GM12865 (cell line): ENCODE measurements around the gene ZNF8.

ENCODE experiments used
- DNase-seq: peaks from one replicate; pipeline ENCODE4 v3.0.0; 2010; ENCODE audit warnings: low read depth
- H3K4me3 ChIP-seq: 2 replicates; pipeline ENCODE4 v1.5.1; 2011; ENCODE audit warnings: mild to moderate bottlenecking, low read depth, low read length, control low read depth
- TF ChIP-seq, protein P1 (sequence below): IDR thresholded peaks from 2 replicates; pipeline ENCODE4 v1.5.1; 2011; ENCODE audit warnings: low read length, control low read depth, low read depth, inconsistent platforms; ENCODE audit not compliant: insufficient read depth; ENCODE audit errors: missing control alignments

The ZNF8 gene

DNA sequence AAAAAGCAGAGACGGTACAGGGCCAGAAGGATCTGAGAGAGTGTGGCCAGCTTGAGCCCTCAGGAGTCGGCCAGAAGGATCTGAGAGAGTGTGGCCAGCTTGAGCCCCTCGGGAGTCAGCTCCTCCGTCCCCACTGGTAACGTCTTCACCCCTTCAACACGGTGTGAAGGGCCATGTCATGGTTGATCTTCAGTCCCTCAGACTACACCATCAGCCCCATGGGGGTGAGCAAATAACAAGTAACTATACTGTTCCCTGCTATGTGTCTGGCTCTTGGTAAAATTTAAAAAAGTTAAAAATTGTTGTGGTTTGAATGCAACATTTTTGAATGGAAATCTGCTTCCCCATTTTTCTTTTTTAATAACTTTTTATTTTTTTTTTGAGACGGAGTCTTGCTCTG lies 1.6 kb upstream of the ZNF8 start:
- DNase-seq = no peak
- H3K4me3 ChIP-seq = no peak overlapping the region
- TF ChIP-seq, protein P1, sequence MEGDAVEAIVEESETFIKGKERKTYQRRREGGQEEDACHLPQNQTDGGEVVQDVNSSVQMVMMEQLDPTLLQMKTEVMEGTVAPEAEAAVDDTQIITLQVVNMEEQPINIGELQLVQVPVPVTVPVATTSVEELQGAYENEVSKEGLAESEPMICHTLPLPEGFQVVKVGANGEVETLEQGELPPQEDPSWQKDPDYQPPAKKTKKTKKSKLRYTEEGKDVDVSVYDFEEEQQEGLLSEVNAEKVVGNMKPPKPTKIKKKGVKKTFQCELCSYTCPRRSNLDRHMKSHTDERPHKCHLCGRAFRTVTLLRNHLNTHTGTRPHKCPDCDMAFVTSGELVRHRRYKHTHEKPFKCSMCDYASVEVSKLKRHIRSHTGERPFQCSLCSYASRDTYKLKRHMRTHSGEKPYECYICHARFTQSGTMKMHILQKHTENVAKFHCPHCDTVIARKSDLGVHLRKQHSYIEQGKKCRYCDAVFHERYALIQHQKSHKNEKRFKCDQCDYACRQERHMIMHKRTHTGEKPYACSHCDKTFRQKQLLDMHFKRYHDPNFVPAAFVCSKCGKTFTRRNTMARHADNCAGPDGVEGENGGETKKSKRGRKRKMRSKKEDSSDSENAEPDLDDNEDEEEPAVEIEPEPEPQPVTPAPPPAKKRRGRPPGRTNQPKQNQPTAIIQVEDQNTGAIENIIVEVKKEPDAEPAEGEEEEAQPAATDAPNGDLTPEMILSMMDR = no peak

DNA sequence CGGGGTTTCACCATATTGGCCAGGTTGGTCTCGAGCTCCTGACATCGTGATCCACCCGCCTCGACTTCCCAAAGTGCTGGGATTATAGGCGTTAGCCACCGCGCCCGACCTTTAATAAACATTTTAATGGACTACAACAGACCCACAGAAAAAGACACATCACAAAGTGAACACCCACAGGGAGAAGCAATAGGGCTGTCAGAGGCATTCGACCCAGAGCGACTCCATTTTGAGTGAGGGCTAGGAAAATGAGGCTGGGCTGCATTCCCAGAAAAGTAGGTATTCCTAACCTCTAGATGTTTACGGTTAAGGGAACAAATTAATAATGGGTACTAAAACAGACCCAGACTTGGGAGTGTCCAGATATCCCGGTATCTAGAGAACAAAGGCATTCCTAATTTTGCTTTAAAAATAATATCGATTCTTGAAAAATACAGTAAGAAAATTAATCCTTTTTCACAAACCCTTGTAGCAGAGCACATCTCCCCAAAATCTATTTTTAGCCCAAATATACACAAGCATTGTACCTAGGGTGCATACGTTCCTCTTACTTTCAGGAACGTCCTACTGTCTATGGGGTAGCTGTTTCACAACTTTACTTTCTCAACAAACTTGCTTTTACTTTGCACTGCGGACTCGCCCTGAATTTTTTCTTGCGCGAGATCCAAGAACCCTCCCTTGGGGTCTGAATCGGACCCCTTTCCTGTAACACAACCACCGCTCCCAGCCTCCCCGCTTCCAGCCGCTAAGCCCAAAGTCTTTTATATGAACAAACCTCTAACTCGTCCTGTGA lies 811 bp upstream of the ZNF8 start:
- no peak for DNase-seq
- TF ChIP-seq, protein P1 = no peak
- peak overlapping the region; percentile 83 for H3K4me3 ChIP-seq

DNA sequence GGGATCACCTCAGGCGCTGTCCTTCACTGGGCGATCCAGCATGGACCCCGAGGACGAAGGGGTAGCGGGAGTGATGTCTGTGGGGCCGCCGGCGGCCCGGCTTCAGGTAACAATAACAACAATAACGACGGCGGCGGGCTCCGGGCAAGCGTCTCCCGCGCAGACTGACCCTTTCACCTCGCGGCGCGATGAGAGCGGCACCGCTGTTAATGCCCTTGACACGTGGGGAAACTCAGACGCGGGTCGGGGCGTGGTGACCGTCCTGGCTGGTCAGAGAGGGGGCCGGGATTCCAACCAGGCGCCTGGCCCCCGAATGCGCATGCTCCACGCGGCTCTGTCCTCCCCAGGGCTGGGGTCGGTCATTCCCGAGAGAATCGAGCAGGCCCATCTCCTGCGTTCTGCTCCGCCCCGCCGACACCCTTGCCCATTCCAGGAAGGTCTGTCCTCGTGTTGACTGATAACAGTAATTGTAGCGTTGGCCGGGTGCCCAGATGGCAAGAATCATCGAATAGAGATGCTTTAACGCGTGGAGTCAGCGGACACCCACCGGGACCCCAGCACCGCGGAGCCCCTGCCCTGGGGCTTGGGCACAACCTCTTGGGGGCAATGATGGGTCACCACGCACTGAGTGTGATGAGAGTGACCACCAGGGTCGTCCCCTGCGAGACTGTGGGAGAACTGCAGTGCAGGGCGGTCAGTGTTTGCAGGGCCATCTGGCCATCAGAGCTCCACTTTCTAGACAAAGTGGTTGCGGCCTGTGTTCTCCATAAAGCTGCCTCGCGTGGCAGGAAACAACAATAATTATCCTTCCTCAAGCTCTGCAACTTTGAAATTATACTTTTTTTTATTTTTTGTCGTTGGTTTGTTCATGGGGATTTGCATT lies 528 bp downstream of the ZNF8 start:
- TF ChIP-seq, protein P1 = no peak
- H3K4me3 ChIP-seq = peak overlapping the region; percentile 83
- peak; percentile 58 for DNase-seq

DNA sequence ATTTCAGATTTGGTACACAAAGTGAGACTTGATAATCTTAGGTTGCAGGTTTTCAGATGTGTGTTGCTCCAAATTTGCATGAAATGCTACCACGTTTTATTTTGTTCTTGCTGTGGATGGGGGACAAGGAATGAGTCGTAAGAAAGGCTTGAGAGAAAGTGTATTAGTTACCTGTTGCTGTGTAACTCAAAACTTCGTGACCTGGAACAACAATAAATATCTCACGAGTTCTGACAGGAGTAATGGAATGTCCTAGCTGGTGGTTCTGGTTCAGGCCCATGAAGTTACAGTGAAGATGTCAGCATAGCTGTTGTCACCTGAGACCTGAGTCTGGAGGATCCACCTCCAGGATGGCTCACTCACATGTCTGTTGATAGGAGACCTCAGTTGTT lies 1.2 kb downstream of the ZNF8 start:
- TF ChIP-seq, protein P1 = no peak
- no peak for DNase-seq
- H3K4me3 ChIP-seq = peak overlapping the region; percentile 83

DNA sequence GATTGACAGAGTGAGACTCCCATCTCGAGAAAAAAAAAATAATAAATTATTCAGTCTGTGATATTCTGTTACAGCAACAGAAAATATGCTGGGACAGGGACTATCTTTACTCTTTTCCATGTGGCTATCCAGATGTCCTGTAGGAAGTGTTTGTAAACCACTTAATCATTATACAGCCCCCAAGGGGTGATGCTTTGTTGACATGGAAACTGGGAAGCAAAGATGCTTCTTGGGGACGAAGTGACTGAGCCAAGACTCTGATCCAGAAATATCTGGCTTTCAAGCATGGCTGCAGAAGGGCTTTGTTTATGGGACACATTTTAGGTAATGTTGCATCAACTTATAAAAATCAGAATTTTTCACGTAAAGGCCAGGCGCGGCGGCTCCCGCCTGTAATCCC lies 5.4 kb downstream of the ZNF8 start:
- TF ChIP-seq, protein P1 = no peak
- H3K4me3 ChIP-seq = no peak overlapping the region
- no peak for DNase-seq

DNA sequence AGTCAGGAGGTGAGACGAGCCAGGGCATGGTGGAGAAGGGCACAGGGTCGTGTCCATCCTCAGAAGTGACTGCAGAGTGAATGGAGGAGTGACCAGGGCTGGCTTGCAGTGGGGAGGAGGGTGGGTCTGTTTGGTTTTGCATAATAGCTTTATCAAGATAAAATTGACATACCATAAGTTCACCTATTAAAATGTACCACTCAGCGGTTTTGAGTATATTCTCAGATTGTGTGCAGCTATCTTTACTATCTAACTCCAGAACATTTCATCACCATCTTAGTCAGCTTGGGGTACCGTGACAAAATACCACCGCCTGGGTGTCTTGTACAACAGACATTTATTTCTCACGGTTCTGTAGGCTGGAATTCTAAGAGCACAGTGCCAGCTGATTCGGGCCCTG lies 13.2 kb downstream of the ZNF8 start:
- TF ChIP-seq, protein P1 = no peak
- no peak for DNase-seq
- H3K4me3 ChIP-seq = no peak overlapping the region
